Prostate gland (tissue), 2 donors: ENCODE results near the gene ZNF549.

Source experiments
- CTCF ChIP-seq, 4 experiments: fragments of 200-600 bp in 2 of 4; fragments of 450-650 bp in 2 of 4; sonication (generic) in 2 of 4; IDR thresholded peaks; 1 replicate in 3 of 4; 2 replicates in 1 of 4; pipeline ENCODE4 v1.5.1; 2016 to 2019; ENCODE audit warnings: antibody characterized with exemption in 4 of 4, mild to moderate bottlenecking in 2 of 4, moderate library complexity in 2 of 4
- POLR2A ChIP-seq: fragments of 450-650 bp; IDR thresholded peaks from one replicate; pipeline ENCODE4 v1.6.1; 2016; ENCODE audit warnings: antibody characterized with exemption, mild to moderate bottlenecking

GRCh38 chr19:57537953-57538547, 10.9 kb downstream of the ZNF549 start:
- TF ChIP-seq CTCF (IDR thresholded peaks at IDR 0.05) (no peak), POLR2A (no peak)
